ENCODE measurements around the gene ETHE1. TPM values are rescaled to one million over a fixed set of nuclear protein-coding genes. Genes with fewer than 3 reads are reported as not detected.

The ETHE1 gene
- polyA plus RNA-seq, 3 donors, result 71.2 to 135 (median 111) TPM

DNA sequence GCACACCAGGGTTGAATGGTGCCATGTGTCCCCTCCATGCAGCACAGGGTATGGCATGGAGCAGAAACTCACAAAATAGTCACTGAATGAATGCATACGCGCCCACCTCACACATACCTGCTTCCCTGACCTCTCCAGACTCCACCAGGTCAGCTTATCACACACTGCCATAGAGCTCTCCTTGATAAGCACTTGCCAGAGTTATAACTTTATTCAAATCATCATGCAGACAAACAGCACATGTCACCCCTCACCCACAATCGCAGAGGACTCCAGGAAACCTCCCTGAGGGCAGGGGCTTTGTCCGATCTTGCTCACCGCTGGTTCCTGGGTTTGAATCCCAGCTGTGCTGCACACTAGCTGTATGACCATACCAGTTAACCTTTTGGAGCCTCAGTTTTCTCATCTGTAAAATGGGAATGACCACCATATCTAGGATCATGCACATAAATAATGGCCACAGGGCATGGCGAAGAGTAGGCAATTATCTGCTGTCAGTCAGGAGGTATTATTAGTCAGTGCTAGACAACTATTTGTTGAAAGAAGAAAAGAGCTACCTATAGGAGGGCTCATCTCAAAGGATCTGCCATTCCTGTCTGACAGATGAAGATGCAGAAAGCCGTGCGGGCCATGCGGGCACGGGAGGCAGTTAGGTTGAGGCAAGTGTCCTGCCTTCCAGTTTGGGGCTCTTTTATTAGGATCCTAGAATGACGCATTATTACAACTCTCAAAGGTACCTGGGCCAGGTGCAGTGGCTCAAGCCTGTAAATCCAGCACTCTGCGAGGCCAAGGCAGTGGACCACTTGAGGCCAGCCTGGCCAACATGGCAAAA is 34.4 kb upstream of the ETHE1 start:
- Histone ChIP-seq H3K27me3 (ENCODE audit: control insufficient read depth in 2 of 2, insufficient read depth in 2 of 2, low read length in 2 of 2) (no peaks in the 10 kb centered on the region), H2AFZ (ENCODE audit: insufficient read depth, low read depth, low read length, poor library complexity, severe bottlenecking) (no peak overlapping the region), H3K9ac (ENCODE audit: insufficient read depth, low read length, poor library complexity, severe bottlenecking) (peak overlapping the region; percentile 72), H3K79me2 (ENCODE audit: insufficient read depth, low read length) (peaks cover 21% of the 10 kb centered on the region), H3K4me1 (ENCODE audit: control insufficient read depth in 1 of 2, insufficient read depth in 2 of 2, low read length in 2 of 2) (peaks cover 24 to 27% of the 10 kb centered on the region in 2 donors), H3K4me3 (replicated peaks in 1 of 3; ENCODE audit: low read depth in 2 of 3, low read length in 3 of 3) (no peak overlapping the region), H3K27ac (ENCODE audit: low read depth in 1 of 2, low read length in 2 of 2) (peak overlapping the region; percentile 94 to 98), H3K36me3 (replicated peaks in 1 of 2; ENCODE audit: control insufficient read depth in 1 of 2, insufficient read depth in 2 of 2, low read length in 2 of 2) (peaks cover 9 to 40% of the 10 kb centered on the region in 2 donors), H4K20me1 (ENCODE audit: insufficient read depth, low read length) (no peaks in the 10 kb centered on the region), H3K9me3 (replicated peaks in 1 of 2; ENCODE audit: control insufficient read depth in 1 of 2, insufficient read depth in 1 of 2, low read length in 2 of 2) (no peaks in the 10 kb centered on the region), H3K4me2 (replicated peaks; ENCODE audit: extremely low read depth, low read length, poor library complexity, severe bottlenecking) (no peak overlapping the region)
- H3K4me3 Mint-ChIP-seq, result no peak overlapping the region
- no peak for DNase-seq
- TF ChIP-seq, protein P1, sequence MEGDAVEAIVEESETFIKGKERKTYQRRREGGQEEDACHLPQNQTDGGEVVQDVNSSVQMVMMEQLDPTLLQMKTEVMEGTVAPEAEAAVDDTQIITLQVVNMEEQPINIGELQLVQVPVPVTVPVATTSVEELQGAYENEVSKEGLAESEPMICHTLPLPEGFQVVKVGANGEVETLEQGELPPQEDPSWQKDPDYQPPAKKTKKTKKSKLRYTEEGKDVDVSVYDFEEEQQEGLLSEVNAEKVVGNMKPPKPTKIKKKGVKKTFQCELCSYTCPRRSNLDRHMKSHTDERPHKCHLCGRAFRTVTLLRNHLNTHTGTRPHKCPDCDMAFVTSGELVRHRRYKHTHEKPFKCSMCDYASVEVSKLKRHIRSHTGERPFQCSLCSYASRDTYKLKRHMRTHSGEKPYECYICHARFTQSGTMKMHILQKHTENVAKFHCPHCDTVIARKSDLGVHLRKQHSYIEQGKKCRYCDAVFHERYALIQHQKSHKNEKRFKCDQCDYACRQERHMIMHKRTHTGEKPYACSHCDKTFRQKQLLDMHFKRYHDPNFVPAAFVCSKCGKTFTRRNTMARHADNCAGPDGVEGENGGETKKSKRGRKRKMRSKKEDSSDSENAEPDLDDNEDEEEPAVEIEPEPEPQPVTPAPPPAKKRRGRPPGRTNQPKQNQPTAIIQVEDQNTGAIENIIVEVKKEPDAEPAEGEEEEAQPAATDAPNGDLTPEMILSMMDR (IDR thresholded peaks at IDR 0.05), result no peak
- H3K9me3 Mint-ChIP-seq, result peaks cover 0 to 3% (median 0%) of the 10 kb centered on the region in 7 donors
- intact Hi-C loops (cut with micrococcal nuclease), result no loop called here
- peaks cover 0 to 4% (median 0%) of the 10 kb centered on the region in 3 donors for H3K27me3 Mint-ChIP-seq (ENCODE audit: low read depth in 3 of 3)
- peaks cover 37 to 54% of the 10 kb centered on the region in 2 donors for H3K36me3 Mint-ChIP-seq
- peaks cover 43% of the 10 kb centered on the region for H3K4me1 Mint-ChIP-seq
- WGBS (ENCODE audit: insufficient coverage), result 95% methylated on average over 9 of the region's 12 CpGs
- H3K27ac Mint-ChIP-seq, result peak overlapping the region; percentile 47 to 99 (median 95)

DNA sequence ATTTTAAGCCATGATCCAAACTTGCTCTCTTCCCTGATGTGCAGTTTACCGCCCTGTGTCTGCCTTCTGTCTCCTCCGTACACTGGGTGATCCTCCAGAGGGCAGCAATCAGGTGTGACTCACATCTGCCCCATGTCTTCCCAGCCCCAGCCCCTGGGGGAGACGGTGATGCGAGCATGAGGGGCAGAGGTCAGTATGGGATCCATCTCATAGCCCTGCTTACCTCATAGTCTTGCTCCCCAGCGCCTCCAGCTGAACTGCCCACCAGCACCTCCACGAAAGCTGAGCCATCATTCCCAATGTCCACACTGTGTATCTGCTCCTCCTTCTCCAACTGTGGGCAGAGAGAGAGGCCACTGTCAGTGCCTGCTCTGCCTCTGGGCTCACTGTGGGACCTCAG is 33.7 kb upstream of the ETHE1 start:
- Mint-ChIP-seq H3K4me1 (peaks cover 43% of the 10 kb centered on the region), H3K36me3 (peaks cover 41 to 58% of the 10 kb centered on the region in 2 donors), H3K4me3 (no peak overlapping the region), H3K27ac (peak overlapping the region in 6 of 7 donors; percentile 54 to 95 (median 76)), H3K9me3 (peaks cover 0 to 3% (median 0%) of the 10 kb centered on the region in 7 donors), H3K27me3 (ENCODE audit: low read depth in 3 of 3) (peaks cover 0 to 4% (median 0%) of the 10 kb centered on the region in 3 donors)
- peak in 1 of 3 donors; percentile 47 for DNase-seq
- intact Hi-C loops (cut with micrococcal nuclease), result no loop called here
- Histone ChIP-seq H3K4me3 (replicated peaks in 1 of 3; ENCODE audit: low read depth in 2 of 3, low read length in 3 of 3) (no peak overlapping the region), H3K9ac (ENCODE audit: insufficient read depth, low read length, poor library complexity, severe bottlenecking) (no peak overlapping the region), H3K36me3 (replicated peaks in 1 of 2; ENCODE audit: control insufficient read depth in 1 of 2, insufficient read depth in 2 of 2, low read length in 2 of 2) (peaks cover 9 to 45% of the 10 kb centered on the region in 2 donors), H3K27ac (ENCODE audit: low read depth in 1 of 2, low read length in 2 of 2) (peak overlapping the region; percentile 6 to 94), H2AFZ (ENCODE audit: insufficient read depth, low read depth, low read length, poor library complexity, severe bottlenecking) (no peak overlapping the region), H3K9me3 (replicated peaks in 1 of 2; ENCODE audit: control insufficient read depth in 1 of 2, insufficient read depth in 1 of 2, low read length in 2 of 2) (no peaks in the 10 kb centered on the region), H3K79me2 (ENCODE audit: insufficient read depth, low read length) (peaks cover 20% of the 10 kb centered on the region), H4K20me1 (ENCODE audit: insufficient read depth, low read length) (no peaks in the 10 kb centered on the region), H3K4me2 (replicated peaks; ENCODE audit: extremely low read depth, low read length, poor library complexity, severe bottlenecking) (no peak overlapping the region), H3K4me1 (ENCODE audit: control insufficient read depth in 1 of 2, insufficient read depth in 2 of 2, low read length in 2 of 2) (peaks cover 24 to 27% of the 10 kb centered on the region in 2 donors), H3K27me3 (ENCODE audit: control insufficient read depth in 2 of 2, insufficient read depth in 2 of 2, low read length in 2 of 2) (no peaks in the 10 kb centered on the region)
- TF ChIP-seq, protein P1 (IDR thresholded peaks at IDR 0.05), result no peak
- WGBS (ENCODE audit: insufficient coverage), result 90% methylated on average over 6 of the region's 6 CpGs

Data from CD14-positive monocyte (primary cell).